ENCODE measurements around the gene GBF1.

Gene GBF1

GRCh38 chr10:102326031-102326430 lies 80.7 kb downstream of the GBF1 start:
- TF ChIP-seq REST (IDR thresholded peaks at IDR 0.05; ENCODE audit: insufficient replicate concordance, low read depth) (no peak), SPI1 (IDR thresholded peaks at IDR 0.05; ENCODE audit: borderline replicate concordance, low read depth) (no peak), CTCF (IDR thresholded peaks at IDR 0.05; ENCODE audit: insufficient read depth, low read length) (no peak), POLR2AphosphoS5 (IDR thresholded peaks at IDR 0.05; ENCODE audit: low read depth) (no peak), GABPA (IDR thresholded peaks at IDR 0.05; ENCODE audit: low read depth) (no peak)
- Histone ChIP-seq H3K27ac (replicated peaks) (no peak overlapping the region), H3K27me3 (ENCODE audit: insufficient read depth, poor library complexity, severe bottlenecking) (no peaks in the 10 kb centered on the region), H3K4me3 (replicated peaks; ENCODE audit: insufficient read depth, low read length) (no peak overlapping the region)
- no peak for DNase-seq (ENCODE audit: low read depth in 1 of 2, low spot score in 1 of 2)

GRCh38 chr10:102327002-102327401 lies 81.7 kb downstream of the GBF1 start:
- H3K27ac ChIP-seq (replicated peaks) = no peak overlapping the region
- TF ChIP-seq CTCF (IDR thresholded peaks at IDR 0.05; ENCODE audit: insufficient read depth, low read length) (no peak), GABPA (IDR thresholded peaks at IDR 0.05; ENCODE audit: low read depth) (no peak), REST (IDR thresholded peaks at IDR 0.05; ENCODE audit: insufficient replicate concordance, low read depth) (no peak), SPI1 (IDR thresholded peaks at IDR 0.05; ENCODE audit: borderline replicate concordance, low read depth) (no peak), POLR2AphosphoS5 (IDR thresholded peaks at IDR 0.05; ENCODE audit: low read depth) (no peak)
- no peaks in the 10 kb centered on the region for H3K27me3 ChIP-seq (ENCODE audit: insufficient read depth, poor library complexity, severe bottlenecking)
- no peak overlapping the region for H3K4me3 ChIP-seq (replicated peaks; ENCODE audit: insufficient read depth, low read length)
- no peak for DNase-seq (ENCODE audit: low read depth in 1 of 2, low spot score in 1 of 2)

- no peak for DNase-seq (ENCODE audit: low read depth in 1 of 2, low spot score in 1 of 2)
- no peaks in the 10 kb centered on the region for H3K27me3 ChIP-seq (ENCODE audit: insufficient read depth, poor library complexity, severe bottlenecking)
- no peak overlapping the region for H3K27ac ChIP-seq (replicated peaks)
- TF ChIP-seq REST (IDR thresholded peaks at IDR 0.05; ENCODE audit: insufficient replicate concordance, low read depth) (no peak), CTCF (IDR thresholded peaks at IDR 0.05; ENCODE audit: insufficient read depth, low read length) (no peak), POLR2AphosphoS5 (IDR thresholded peaks at IDR 0.05; ENCODE audit: low read depth) (no peak), SPI1 (IDR thresholded peaks at IDR 0.05; ENCODE audit: borderline replicate concordance, low read depth) (no peak), GABPA (IDR thresholded peaks at IDR 0.05; ENCODE audit: low read depth) (no peak)
- no peak overlapping the region for H3K4me3 ChIP-seq (replicated peaks; ENCODE audit: insufficient read depth, low read length)
These were observed 82.3 kb downstream of the GBF1 start for GRCh38 chr10:102327641-102328040.
